ENCODE measurements around the gene VSTM2B. TPM values are rescaled to one million over a fixed set of nuclear protein-coding genes. Genes with fewer than 3 reads are reported as not detected.

The VSTM2B gene
- polyA plus RNA-seq (2013, experiment 1 of 2) = 2.1 TPM
- 2.2 TPM for polyA plus RNA-seq (2013, experiment 2 of 2)

DNA sequence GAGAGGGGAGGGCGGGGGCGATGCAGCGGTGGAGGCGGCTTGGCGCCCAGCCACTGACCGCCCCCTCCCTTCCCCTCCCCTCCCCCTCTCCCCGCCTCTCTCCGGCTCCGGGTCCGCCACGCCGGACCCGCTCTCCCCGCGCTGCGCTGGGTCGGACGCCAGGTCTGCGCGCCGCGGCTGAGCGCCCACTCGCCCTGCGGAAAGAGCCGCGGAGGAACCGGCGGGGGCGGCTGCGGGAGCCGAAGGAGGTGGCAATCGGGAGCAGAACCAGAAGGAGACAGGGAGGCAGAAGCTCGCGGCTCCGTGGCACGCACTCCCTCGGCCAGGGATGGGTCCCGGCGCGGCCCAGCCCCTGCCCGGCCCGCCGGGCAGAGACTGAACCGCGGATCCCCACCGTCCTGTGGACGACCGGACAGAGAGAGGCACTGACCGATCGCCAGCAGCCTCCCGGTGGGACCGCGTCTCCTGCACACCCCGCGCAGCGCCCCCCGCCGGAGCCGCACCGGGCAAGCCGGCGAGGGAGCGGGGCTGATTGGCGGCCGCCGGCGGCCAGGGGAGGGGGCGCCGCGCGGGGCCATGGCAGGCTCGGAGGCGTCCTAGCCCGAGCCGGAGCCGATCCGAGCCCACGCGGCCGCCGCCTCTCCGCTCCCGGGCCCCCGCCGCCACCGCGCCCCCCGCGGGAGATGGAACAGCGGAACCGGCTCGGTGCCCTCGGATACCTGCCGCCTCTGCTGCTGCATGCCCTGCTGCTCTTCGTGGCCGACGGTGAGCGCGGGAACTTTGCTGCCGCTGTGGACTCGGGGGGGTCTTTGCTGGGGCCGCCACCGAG is at the start of gene VSTM2B:
TSS of gene VSTM2B (plus strand) at position 94 of the 829 bp plus-strand sequence. CDS start at position 684, 590 bp downstream.
- peaks cover 0 to 6% of the 10 kb centered on the region in 2 donors for H3K9me3 ChIP-seq (replicated peaks in 1 of 2; ENCODE audit: control insufficient read depth in 2 of 2, insufficient read depth in 1 of 2, low read depth in 1 of 2, low read length in 2 of 2)
- H3K4me1 ChIP-seq (ENCODE audit: control insufficient read depth in 2 of 2, insufficient read depth in 1 of 2, low read depth in 1 of 2, low read length in 2 of 2) = peaks cover 5 to 25% of the 10 kb centered on the region in 2 donors
- H3K79me1 ChIP-seq (ENCODE audit: low read depth, low read length) = no peaks in the 10 kb centered on the region
- peak within 1 kb of the TSS; percentile 92 for H3K18ac ChIP-seq (ENCODE audit: low read length)
- H2AK5ac ChIP-seq (ENCODE audit: low read depth, low read length) = no peak within 1 kb of the TSS
- peak within 1 kb of the TSS; percentile 75 for H2AFZ ChIP-seq (ENCODE audit: low read length)
- peak within 1 kb of the TSS; percentile 29 for H2BK5ac ChIP-seq (ENCODE audit: low read length)
- H2BK12ac ChIP-seq (ENCODE audit: low read length) = peak within 1 kb of the TSS; percentile 30
- peak within 1 kb of the TSS; percentile 98 for H3K4me2 ChIP-seq (ENCODE audit: insufficient read depth, low read length, poor library complexity, severe bottlenecking)
- no peak within 1 kb of the TSS for H4K8ac ChIP-seq (ENCODE audit: low read depth, low read length)
- no peak within 1 kb of the TSS for H4K91ac ChIP-seq (ENCODE audit: low read depth, low read length, poor library complexity)
- H3K14ac ChIP-seq (ENCODE audit: low read length) = peak within 1 kb of the TSS; percentile 94
- peak; percentile 23 for DNase-seq (ENCODE audit: low spot score)
- H3K27ac ChIP-seq (replicated peaks; ENCODE audit: low read length) = no peak within 1 kb of the TSS
- peak within 1 kb of the TSS in 1 of 2 donors; percentile 82 for H3K4me3 ChIP-seq (ENCODE audit: low read length in 2 of 2)
- peak within 1 kb of the TSS; percentile 86 for H3K23ac ChIP-seq (ENCODE audit: low read depth, low read length, poor library complexity)
- no peak within 1 kb of the TSS for H3K4ac ChIP-seq (ENCODE audit: low read length)
- H3K27me3 ChIP-seq (ENCODE audit: control insufficient read depth in 3 of 3, insufficient read depth in 3 of 3, low read depth in 1 of 3, low read length in 3 of 3) = peaks cover 28 to 92% (median 64%) of the 10 kb centered on the region in 3 experiments
- no peak within 1 kb of the TSS for H2BK120ac ChIP-seq (ENCODE audit: low read depth, low read length)
- H3K36me3 ChIP-seq (replicated peaks in 1 of 2; ENCODE audit: control insufficient read depth in 2 of 2, insufficient read depth in 2 of 2, low read length in 2 of 2) = no peaks in the 10 kb centered on the region
- peak within 1 kb of the TSS; percentile 76 for H2BK15ac ChIP-seq (ENCODE audit: low read length)
- WGBS, 2 donors (ENCODE audit: extremely low coverage in 2 of 2, insufficient read length in 2 of 2, insufficient replicate concordance in 1 of 2) = no CpG with 5 or more reads among the region's 104 CpGs
- peak within 1 kb of the TSS; percentile 89 for H3K9ac ChIP-seq (ENCODE audit: low read depth, low read length, poor library complexity)

DNA sequence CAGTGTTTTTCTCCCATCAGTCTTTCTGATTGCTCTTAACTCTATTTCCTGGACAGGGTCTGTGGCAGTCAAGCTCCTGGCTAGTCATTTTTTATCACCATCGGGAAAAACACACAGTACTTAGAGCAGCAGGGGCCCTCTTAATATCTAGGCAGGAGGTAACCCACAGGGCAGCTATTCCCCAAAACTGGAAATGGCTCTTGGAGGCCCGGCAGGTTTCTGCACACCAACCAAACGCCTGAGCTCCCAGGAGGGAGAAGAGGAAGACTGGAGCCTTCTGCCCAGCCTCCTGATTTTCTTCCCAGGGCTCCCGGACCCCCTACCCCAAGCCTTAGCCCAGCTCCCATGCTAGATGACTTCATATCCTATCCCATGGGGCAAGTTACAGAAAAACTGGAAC is 49.3 kb upstream of the VSTM2B start:
- no peak overlapping the region for H3K14ac ChIP-seq (ENCODE audit: low read length)
- WGBS, 2 donors (ENCODE audit: extremely low coverage in 2 of 2, insufficient read length in 2 of 2, insufficient replicate concordance in 1 of 2) = no CpG with 5 or more reads among the region's 4 CpGs

DNA sequence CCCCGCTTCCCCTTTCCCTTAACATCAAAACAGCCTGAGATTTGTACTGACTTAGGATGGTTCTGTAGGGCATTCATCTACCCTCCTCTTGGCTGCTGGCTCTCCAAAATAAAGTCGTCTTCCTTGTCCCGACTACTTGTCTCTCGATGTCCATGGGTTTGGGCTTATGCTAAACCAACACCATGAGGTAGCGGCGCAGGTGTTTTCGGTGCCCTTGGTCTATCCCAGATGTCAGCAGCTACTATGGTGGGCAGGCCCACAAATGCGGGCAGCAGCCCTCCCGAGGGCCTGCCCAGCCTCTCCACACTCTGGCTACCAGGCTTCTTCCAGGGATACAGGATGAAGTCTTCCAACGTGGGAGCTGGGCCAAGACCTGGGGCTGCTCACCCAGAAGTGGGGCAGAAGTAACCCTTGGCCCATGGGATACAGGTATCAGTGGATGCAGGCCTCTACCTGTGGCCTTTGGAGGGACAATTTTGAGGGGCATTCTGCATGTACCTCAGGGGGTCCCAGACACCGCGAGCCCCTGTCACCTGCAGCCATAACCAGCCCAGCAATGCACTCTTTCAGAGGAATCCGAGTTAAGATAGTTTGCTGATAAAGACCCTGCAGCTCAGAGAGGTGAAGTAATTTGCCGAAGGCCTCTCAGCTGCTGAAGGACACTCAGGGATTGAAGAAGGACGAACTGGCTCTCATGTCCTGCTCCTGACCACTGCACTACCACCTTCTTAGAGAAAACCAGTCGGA is 47.8 kb upstream of the VSTM2B start:
- Histone ChIP-seq H3K27ac (replicated peaks; ENCODE audit: low read length) (no peak overlapping the region), H2BK120ac (ENCODE audit: low read depth, low read length) (no peak overlapping the region), H3K79me1 (ENCODE audit: low read depth, low read length) (no peaks in the 10 kb centered on the region), H3K23ac (ENCODE audit: low read depth, low read length, poor library complexity) (no peak overlapping the region), H4K8ac (ENCODE audit: low read depth, low read length) (no peak overlapping the region), H3K27me3 (ENCODE audit: control insufficient read depth in 3 of 3, insufficient read depth in 3 of 3, low read depth in 1 of 3, low read length in 3 of 3) (peaks cover 0 to 7% (median 0%) of the 10 kb centered on the region in 3 experiments), H2BK12ac (ENCODE audit: low read length) (no peak overlapping the region), H2AFZ (ENCODE audit: low read length) (no peak overlapping the region), H3K4me2 (ENCODE audit: insufficient read depth, low read length, poor library complexity, severe bottlenecking) (no peak overlapping the region), H3K18ac (ENCODE audit: low read length) (no peak overlapping the region), H2AK5ac (ENCODE audit: low read depth, low read length) (peak overlapping the region; percentile 40), H4K91ac (ENCODE audit: low read depth, low read length, poor library complexity) (no peak overlapping the region), H3K9me3 (replicated peaks in 1 of 2; ENCODE audit: control insufficient read depth in 2 of 2, insufficient read depth in 1 of 2, low read depth in 1 of 2, low read length in 2 of 2) (peaks cover 0 to 4% of the 10 kb centered on the region in 2 donors), H3K14ac (ENCODE audit: low read length) (no peak overlapping the region), H3K36me3 (replicated peaks in 1 of 2; ENCODE audit: control insufficient read depth in 2 of 2, insufficient read depth in 2 of 2, low read length in 2 of 2) (no peaks in the 10 kb centered on the region), H2BK15ac (ENCODE audit: low read length) (no peak overlapping the region), H2BK5ac (ENCODE audit: low read length) (no peak overlapping the region), H3K9ac (ENCODE audit: low read depth, low read length, poor library complexity) (no peak overlapping the region), H3K4me1 (ENCODE audit: control insufficient read depth in 2 of 2, insufficient read depth in 1 of 2, low read depth in 1 of 2, low read length in 2 of 2) (no peaks in the 10 kb centered on the region), H3K4me3 (ENCODE audit: low read length in 2 of 2) (no peak overlapping the region), H3K4ac (ENCODE audit: low read length) (no peak overlapping the region)
- no CpG with 5 or more reads among the region's 16 CpGs for WGBS, 2 donors (ENCODE audit: extremely low coverage in 2 of 2, insufficient read length in 2 of 2, insufficient replicate concordance in 1 of 2)
- DNase-seq (ENCODE audit: low spot score) = no peak

More for the DNA sequence above, 49.3 kb upstream of the VSTM2B start:
- Histone ChIP-seq H3K27ac (replicated peaks; ENCODE audit: low read length) (no peak overlapping the region), H3K9ac (ENCODE audit: low read depth, low read length, poor library complexity) (no peak overlapping the region), H2BK12ac (ENCODE audit: low read length) (no peak overlapping the region), H3K23ac (ENCODE audit: low read depth, low read length, poor library complexity) (no peak overlapping the region), H2BK5ac (ENCODE audit: low read length) (no peak overlapping the region), H3K18ac (ENCODE audit: low read length) (no peak overlapping the region), H3K4ac (ENCODE audit: low read length) (no peak overlapping the region), H4K91ac (ENCODE audit: low read depth, low read length, poor library complexity) (no peak overlapping the region), H3K4me3 (ENCODE audit: low read length in 2 of 2) (no peak overlapping the region), H2BK120ac (ENCODE audit: low read depth, low read length) (no peak overlapping the region), H3K36me3 (replicated peaks in 1 of 2; ENCODE audit: control insufficient read depth in 2 of 2, insufficient read depth in 2 of 2, low read length in 2 of 2) (no peaks in the 10 kb centered on the region), H3K4me1 (ENCODE audit: control insufficient read depth in 2 of 2, insufficient read depth in 1 of 2, low read depth in 1 of 2, low read length in 2 of 2) (no peaks in the 10 kb centered on the region), H3K9me3 (replicated peaks in 1 of 2; ENCODE audit: control insufficient read depth in 2 of 2, insufficient read depth in 1 of 2, low read depth in 1 of 2, low read length in 2 of 2) (peaks cover 0 to 4% of the 10 kb centered on the region in 2 donors), H2AFZ (ENCODE audit: low read length) (no peak overlapping the region), H3K27me3 (ENCODE audit: control insufficient read depth in 3 of 3, insufficient read depth in 3 of 3, low read depth in 1 of 3, low read length in 3 of 3) (peaks cover 0 to 3% (median 0%) of the 10 kb centered on the region in 3 experiments), H3K79me1 (ENCODE audit: low read depth, low read length) (no peaks in the 10 kb centered on the region), H2BK15ac (ENCODE audit: low read length) (no peak overlapping the region), H3K4me2 (ENCODE audit: insufficient read depth, low read length, poor library complexity, severe bottlenecking) (no peak overlapping the region), H2AK5ac (ENCODE audit: low read depth, low read length) (no peak overlapping the region), H4K8ac (ENCODE audit: low read depth, low read length) (no peak overlapping the region)
- DNase-seq (ENCODE audit: low spot score) = no peak

All from neuronal stem cell (in vitro differentiated cells).